GM20431 (cell line): ENCODE measurements around the gene MPC1L.
"Not testable (repeated sequence)": the region's sequence is repeated elsewhere in the genome, so short reads cannot be mapped to it uniquely, and the experiment has no call there.

Source experiments
- in situ Hi-C: fragments of 300-500 bp; cut with MseI, MboI; formaldehyde crosslinking; loops from one replicate; pipeline ENCODE4 v1.15.0; 2020; ENCODE audit warnings: low sequenced_read_pairs; ENCODE audit not compliant: unreplicated experiment

The MPC1L gene

DNA sequence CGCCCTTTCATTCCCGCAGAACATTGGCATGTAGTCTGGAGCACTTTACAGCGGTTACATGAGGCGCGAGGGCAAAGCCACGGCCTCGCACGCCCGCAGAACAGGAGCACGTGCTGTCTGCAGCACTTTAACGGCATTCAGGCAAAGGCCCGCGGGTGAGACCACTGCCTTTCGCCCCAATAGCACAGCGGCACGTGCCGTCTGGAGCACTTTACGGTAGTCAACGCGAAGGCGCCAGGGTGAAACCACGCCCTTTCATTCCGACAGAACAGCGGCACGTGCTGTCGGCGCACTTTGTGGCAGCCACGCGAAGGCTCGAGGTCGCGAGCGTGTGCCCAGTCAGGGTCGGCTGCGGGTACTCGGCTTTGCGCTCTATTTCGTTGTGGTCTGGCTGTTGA is at the start of gene MPC1L:
MPC1L (plus strand) TSS at position 290 of the 398 bp plus-strand sequence. CDS start 138 bp downstream, outside the sequence.
- in situ Hi-C loops = no loop called here

GRCh38 chrX:40573763-40574162 is 49.5 kb upstream of the MPC1L start:
- in situ Hi-C loops = no loop called here

DNA sequence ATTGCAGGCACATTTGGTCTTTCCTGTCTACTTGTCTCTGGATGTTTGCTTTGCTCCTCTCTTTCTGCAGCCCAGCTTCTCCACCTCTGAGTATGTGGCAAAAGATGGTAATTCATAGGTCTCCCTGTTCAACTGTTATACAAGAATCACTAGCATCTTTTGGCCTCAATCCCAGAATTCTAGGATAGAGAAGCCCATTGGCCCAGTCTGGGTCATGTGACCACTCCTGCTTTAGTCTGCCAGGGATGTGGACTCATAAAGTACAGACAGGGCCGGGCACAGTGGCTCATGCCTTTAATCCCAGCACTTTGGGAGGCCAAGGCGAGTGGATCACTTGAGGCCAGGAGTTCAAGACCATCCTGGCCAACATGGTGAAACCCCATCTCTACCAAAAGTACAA is 47.8 kb upstream of the MPC1L start:
- in situ Hi-C loops = not testable (repeated sequence)

- in situ Hi-C loops = no loop called here
Measured at GRCh38 chrX:40576291-40576690, 46.9 kb upstream of the MPC1L start.

GRCh38 chrX:40578039-40578695 is 45.1 kb upstream of the MPC1L start:
- in situ Hi-C loops = no loop called here

- in situ Hi-C loops = no loop called here
Measured at GRCh38 chrX:40579141-40579540, 44.1 kb upstream of the MPC1L start.

DNA sequence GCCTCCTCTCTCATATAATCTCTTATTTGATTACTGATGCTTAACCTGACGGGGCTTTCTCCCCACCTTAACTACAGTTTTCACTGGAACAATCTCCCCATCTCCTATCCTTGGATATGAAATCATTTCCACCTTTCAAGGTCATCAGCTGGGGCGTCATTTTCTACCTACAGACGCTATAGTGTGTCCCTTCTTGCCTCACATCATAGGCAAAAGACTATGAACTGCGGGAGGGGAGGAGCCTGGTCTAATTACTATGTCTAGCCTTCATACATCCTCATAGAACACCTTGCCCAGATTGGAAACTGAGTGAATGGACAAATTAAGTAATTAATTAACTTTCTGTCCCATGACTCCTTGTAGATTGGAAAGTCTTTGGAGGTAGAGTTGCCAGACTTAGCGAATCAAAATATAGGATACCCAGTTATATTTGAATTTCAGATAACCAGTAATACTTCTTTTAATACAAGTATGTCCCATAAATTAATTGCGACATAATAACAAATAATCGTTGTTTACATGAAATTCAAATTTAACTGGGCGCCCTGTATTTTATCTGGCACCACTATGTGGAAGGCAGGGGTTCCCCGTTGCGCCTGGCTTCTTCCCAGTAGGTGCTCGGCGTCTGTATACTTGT is 43.2 kb upstream of the MPC1L start:
- in situ Hi-C loops = no loop called here

- in situ Hi-C loops = no loop called here
Measured at GRCh38 chrX:40580537-40581335, 42.5 kb upstream of the MPC1L start, which contains the start of gene ATP6AP2. TSS of gene ATP6AP2 (plus strand) at chrX:40580970. CDS start at chrX:40581066, 96 bp downstream.

DNA sequence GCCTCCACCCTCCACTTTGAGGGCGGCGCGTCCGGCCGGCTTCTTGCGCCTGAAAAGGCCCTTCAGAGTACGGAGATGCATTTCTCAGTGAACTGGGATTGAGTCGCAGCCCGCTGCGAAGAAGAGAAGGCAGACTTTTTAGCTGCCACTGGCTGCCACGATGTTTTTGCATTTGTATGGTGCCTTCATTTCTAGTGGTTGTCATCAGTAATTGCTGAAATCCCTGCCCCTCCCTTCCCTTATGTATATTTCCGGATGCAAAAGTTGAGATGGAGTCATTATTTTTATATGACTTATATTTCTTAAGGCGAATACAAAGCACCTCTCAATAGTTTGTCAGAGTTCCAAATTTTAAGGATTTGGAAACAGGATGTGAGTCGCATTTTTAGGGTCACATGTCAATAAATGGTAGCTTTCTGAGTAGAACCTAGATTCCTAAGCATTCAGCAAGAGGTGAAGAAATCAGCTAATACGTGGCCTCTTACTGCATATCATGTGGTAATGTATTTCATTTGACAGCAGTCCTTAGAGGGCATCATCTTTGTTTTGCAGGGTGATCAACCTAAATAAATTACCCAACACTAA is 41.8 kb upstream of the MPC1L start:
- in situ Hi-C loops = no loop called here

GRCh38 chrX:40582178-40582577 is 41.0 kb upstream of the MPC1L start:
- in situ Hi-C loops = not testable (repeated sequence)

GRCh38 chrX:40582811-40583210 is 40.4 kb upstream of the MPC1L start:
- in situ Hi-C loops = no loop called here

GRCh38 chrX:40587623-40588022 is 35.6 kb upstream of the MPC1L start:
- in situ Hi-C loops = not testable (repeated sequence)

DNA sequence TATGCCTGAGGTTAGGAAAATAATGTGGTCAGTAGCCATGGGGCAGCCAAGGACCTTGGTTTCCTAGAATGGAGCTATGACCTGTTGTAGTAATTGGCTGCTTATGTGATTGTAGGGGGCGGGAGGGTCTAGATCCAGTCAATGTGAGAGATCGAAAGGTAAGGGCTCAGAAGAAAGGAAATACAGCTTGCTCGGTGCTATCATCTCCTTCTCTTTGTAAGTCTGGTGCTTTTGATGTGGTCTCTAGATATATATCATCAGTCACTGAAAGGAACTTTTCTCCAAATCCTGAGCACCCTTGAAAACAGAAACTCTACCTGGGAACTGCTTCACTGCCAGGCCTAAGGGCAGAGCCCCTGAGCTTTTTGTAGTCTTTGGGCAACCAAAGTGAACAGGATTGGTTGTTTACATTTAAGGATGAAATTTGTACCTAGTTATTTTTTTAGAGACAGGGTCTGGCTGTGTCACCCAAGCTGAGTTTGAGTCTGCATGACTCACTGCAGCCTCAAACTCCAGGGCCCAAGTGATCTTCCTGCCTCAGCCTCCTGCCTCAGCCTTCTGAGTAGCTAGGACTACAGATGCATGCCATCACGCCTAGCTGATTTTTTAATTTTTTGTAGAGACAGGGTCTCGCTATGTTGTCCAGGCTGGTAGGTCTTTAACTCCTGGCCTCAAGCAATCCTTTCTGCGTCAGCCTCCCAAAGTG is 33.5 kb upstream of the MPC1L start:
- in situ Hi-C loops = not testable (repeated sequence)

- in situ Hi-C loops = no loop called here
Measured at GRCh38 chrX:40603446-40603845, 19.8 kb upstream of the MPC1L start.

GRCh38 chrX:40607381-40607780 is 15.8 kb upstream of the MPC1L start:
- in situ Hi-C loops = no loop called here

DNA sequence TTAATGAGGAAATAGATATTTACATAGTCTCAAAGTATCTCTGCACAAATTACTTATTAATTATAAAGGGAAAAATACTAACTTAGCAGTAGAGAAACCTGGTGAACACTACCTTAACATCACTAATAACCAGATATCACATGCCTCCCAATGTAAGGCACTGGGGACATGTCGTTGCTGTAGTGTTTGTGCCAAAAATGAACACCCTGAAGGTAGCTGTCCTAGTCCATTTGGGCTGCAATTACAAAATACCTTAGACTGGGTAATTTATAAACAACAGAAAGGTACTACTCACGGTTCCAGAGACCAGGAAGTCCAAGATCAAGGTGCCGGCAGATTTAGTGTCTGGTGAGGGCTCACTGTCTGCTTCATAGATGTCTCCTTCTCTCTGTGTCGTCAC is 10.7 kb upstream of the MPC1L start:
- in situ Hi-C loops = no loop called here

GRCh38 chrX:40615976-40616375 is 7.3 kb upstream of the MPC1L start:
- in situ Hi-C loops = no loop called here

- in situ Hi-C loops = no loop called here
Measured at GRCh38 chrX:40617566-40617965, 5.7 kb upstream of the MPC1L start.

DNA sequence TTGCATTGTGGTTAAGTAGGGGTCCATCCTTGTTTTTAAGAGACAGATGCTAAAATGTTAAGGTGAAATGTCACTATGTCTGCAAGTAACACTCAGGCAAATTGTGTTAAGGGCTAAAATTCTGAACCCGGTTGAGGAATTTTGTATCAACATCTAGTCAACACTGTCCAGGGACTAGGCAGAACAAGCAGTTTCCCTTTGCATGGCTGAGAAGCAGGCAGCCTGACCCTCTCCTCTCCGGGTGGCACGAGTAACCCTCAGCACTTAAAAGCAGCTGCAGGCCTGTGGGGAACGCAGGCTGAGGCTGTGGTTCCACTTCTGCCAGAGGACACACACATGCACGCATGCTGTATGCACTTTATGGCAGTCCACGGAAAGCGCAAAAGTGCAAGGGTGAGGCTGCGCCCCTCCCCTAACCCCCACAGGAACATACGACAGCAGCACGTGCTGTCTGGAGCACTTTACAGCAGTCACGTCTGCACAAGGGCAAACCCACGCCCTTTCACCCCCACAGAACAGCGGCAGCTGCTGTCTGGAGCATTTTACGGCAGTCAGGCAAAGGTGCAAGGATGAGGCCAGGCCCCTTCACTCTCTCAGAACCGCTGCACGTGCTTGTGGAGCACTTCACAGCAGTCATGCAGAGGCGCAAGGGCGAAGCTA is 619 bp upstream of the MPC1L start:
- in situ Hi-C loops = no loop called here

DNA sequence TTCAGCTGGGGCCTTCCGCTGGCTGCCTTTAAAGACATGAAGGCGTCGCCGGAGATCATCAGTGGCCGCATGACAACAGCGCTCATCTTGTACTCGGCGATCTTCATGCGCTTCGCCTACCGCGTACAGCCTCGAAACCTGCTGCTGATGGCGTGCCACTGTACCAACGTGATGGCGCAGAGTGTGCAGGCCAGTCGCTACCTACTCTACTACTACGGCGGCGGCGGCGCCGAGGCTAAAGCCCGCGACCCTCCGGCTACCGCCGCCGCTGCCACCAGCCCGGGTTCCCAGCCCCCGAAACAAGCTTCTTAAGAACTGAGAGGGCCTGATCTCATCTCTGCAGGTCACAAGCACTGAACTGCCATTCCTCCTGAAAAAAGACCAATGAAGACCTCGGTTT is 437 bp downstream of the MPC1L start:
- in situ Hi-C loops = no loop called here
